ENCODE data around the gene PKHD1. TPM values are rescaled to one million over a fixed set of nuclear protein-coding genes. Genes with fewer than 3 reads are reported as not detected.

The PKHD1 gene
- total and polyA plus RNA-seq, 2 of the 8 experiments (the other 6 are each of a cell fraction or from before 2014, with no cell fraction given) = 0.06 to 0.09 TPM

GRCh38 chr6:51737580-51738360, 349.6 kb downstream of the PKHD1 start:
- Histone ChIP-seq H3K27ac (ENCODE audit: low read depth, low read length) (no peak overlapping the region), H3K4me3 (ENCODE audit: extremely low read depth in 1 of 4, insufficient read depth in 2 of 4, low read depth in 3 of 4, low read length in 4 of 4) (no peak overlapping the region), H3K18ac (ENCODE audit: extremely low read depth, low read length) (no peak overlapping the region), H3K14ac (ENCODE audit: insufficient read length) (no peak overlapping the region), H3K4ac (replicated peaks; ENCODE audit: insufficient read length, low read depth, low read length) (no peak overlapping the region), H3K36me3 (ENCODE audit: control insufficient read depth in 2 of 4, insufficient read depth in 4 of 4, low read length in 3 of 4) (no peaks in the 10 kb centered on the region), H2AK5ac (ENCODE audit: low read depth, low read length) (no peak overlapping the region), H3K4me1 (replicated peaks in 1 of 4; ENCODE audit: control insufficient read depth in 3 of 4, insufficient read depth in 4 of 4, low read length in 3 of 4) (peaks cover 0 to 2% (median 0%) of the 10 kb centered on the region in 4 experiments; a peak in 1 of 7 replicates), H3K23me2 (ENCODE audit: low read depth, low read length) (no peaks in the 10 kb centered on the region), H2BK15ac (ENCODE audit: low read length) (no peak overlapping the region), H4K20me1 (replicated peaks in 1 of 2; ENCODE audit: control insufficient read depth in 1 of 2, insufficient read depth in 2 of 2, low read length in 2 of 2) (no peaks in the 10 kb centered on the region), H4K8ac (ENCODE audit: extremely low read depth, insufficient read depth, low read length) (no peak overlapping the region), H4K91ac (replicated peaks; ENCODE audit: insufficient read length, low read length) (no peak overlapping the region), H2BK20ac (ENCODE audit: low read length) (no peak overlapping the region), H3K9me3 (ENCODE audit: insufficient read depth in 2 of 2, low read depth in 1 of 2, low read length in 1 of 2) (no peaks in the 10 kb centered on the region), H2BK12ac (ENCODE audit: low read depth, low read length) (no peak overlapping the region), H3K9ac (replicated peaks in 1 of 4; ENCODE audit: extremely low read depth in 1 of 4, low read depth in 3 of 4, low read length in 3 of 4) (no peak overlapping the region), H4K5ac (ENCODE audit: insufficient read length, low read depth, low read length) (no peak overlapping the region), H3K23ac (ENCODE audit: insufficient read length) (no peak overlapping the region), H3K4me2 (ENCODE audit: insufficient read depth in 1 of 2, low read depth in 2 of 2, low read length in 2 of 2) (no peak overlapping the region), H3K56ac (replicated peaks; ENCODE audit: insufficient read length, low read depth, low read length) (no peak overlapping the region), H2AFZ (ENCODE audit: low read length) (no peak overlapping the region), H3K79me1 (ENCODE audit: low read depth, low read length) (no peaks in the 10 kb centered on the region), H2BK5ac (ENCODE audit: low read depth, low read length) (no peak overlapping the region), H2BK120ac (replicated peaks; ENCODE audit: low read depth, low read length) (no peak overlapping the region), H3K79me2 (ENCODE audit: control insufficient read depth in 1 of 2, insufficient read depth in 2 of 2, low read length in 2 of 2) (no peaks in the 10 kb centered on the region), H3K27me3 (replicated peaks in 1 of 4; ENCODE audit: control insufficient read depth in 3 of 4, extremely low read depth in 1 of 4, insufficient read depth in 3 of 4, low read length in 3 of 4) (no peaks in the 10 kb centered on the region; a peak in 1 of 7 replicates)
- DNase-seq (ENCODE audit: low read depth in 1 of 2, low spot score in 2 of 2) = no peak
- no peak for FAIRE-seq
- WGBS, 2 experiments (ENCODE audit: extremely low coverage in 1 of 2, insufficient coverage in 1 of 2, insufficient read length in 1 of 2, insufficient replicate concordance in 2 of 2, low coverage in 1 of 2, low lambda C conversion rate in 2 of 2, missing lambda C conversion rate in 1 of 2) = 91% methylated on average over 6 of the region's 6 CpGs; no CpG with 5 or more reads in 1 of the 2 experiments
- ChIA-PET POLR2A (ENCODE audit: partially characterized antibody) (no interaction called here), CTCF (ENCODE audit: partially characterized antibody) (interaction anchor here (0.6 to 3.3 kb wide), 7 partner anchors 15 to 891 kb away, joined by 3 to 14 read pairs (median 3); no protein-coding TSS in a partner anchor)
- no peak for TF ChIP-seq RFX5 (IDR thresholded peaks at IDR 0.05; ENCODE audit: borderline replicate concordance, low read depth, low read length)

All from H1 (cell line).